IPS DF 6.9 (cell line): Measurements from ENCODE around the gene RNF126.

Experiments used
- DNase-seq: peaks from one replicate; pipeline ENCODE4 v3.0.0-alpha.2; 2013; ENCODE audit warnings: low read depth, low spot score
- H3K27ac ChIP-seq: one replicate; pipeline ENCODE4 v1.5.1; 2013; ENCODE audit warnings: low read length, control low read depth
- H3K27me3 ChIP-seq: 2 replicates; pipeline ENCODE4 v1.6.1; 2013; ENCODE audit warnings: mild to moderate bottlenecking, low read length; ENCODE audit not compliant: control insufficient read depth, insufficient read depth
- H3K36me3 ChIP-seq: 2 replicates; pipeline ENCODE4 v1.6.1; 2013; ENCODE audit warnings: low read length; ENCODE audit not compliant: control insufficient read depth, insufficient read depth
- H3K4me1 ChIP-seq: 2 replicates; pipeline ENCODE4 v1.6.1; 2013; ENCODE audit warnings: low read length; ENCODE audit not compliant: control insufficient read depth, insufficient read depth
- H3K4me3 ChIP-seq: 2 replicates; pipeline ENCODE4 v1.5.1; 2013; ENCODE audit warnings: mild to moderate bottlenecking, low read length
- H3K9me3 ChIP-seq: 2 replicates; pipeline ENCODE4 v1.6.1; 2013; ENCODE audit warnings: low read length, inconsistent platforms; ENCODE audit not compliant: control insufficient read depth, insufficient read depth
- WGBS: extraction: QIAGEN DNeasy Blood & Tissue Kit; methylation state at CpG from one replicate; pipeline ENCODE4 v1.1.7; 2013; ENCODE audit warnings: mixed read lengths, missing lambda C conversion rate; ENCODE audit not compliant: insufficient read length, insufficient coverage; 5-methylcytosine and 5-hydroxymethylcytosine counted together

RNF126 gene

DNA sequence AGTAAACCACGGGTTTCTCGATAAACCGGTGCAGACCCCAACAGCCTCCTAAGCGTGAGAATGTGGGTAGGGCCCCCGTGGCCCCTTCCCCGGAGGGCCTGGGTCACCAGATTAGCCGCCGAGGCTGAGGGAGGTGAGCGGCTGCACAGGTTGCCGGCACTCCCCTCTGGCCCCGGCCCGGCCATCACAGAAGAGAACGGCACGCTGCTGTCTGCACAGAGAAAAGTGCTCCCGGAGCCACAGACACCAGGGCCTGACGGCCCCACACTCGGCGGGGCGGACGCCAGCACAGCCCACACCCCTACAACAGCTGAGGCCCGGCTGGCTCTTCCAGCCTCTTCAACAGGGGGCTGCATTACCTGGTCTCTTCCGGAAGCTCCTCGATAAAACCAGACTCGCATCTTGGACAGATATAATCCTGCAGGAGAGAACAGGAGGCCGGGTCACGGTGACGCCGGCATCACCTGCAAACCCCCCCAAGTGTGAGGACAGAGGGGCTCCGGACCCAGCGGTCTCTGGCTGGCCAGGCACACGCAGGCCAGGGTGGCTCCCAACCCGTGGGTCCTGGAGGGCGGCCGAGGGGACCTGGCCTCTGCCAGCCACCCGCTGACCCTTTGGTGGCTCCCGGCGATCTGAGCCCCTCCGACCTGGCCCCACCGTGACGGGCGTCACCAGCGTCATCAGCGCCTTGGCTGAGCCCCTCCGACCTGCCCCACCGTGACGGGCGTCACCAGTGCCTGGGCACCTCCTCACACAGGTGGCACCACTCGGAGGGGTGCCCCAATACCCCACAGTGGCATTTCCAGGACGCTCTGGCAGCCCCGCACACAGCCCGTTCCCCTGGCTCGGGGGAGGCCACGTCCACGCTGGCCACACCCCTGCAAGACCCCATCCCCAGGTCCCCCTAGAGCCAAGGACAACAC, 10.3 kb downstream of the RNF126 start:
- Histone ChIP-seq H3K4me3 (no peak overlapping the region), H3K4me1 (no peaks in the 10 kb centered on the region; the same call in 1 of the 2 replicates), H3K27me3 (no peaks in the 10 kb centered on the region), H3K36me3 (peaks cover 20% of the 10 kb centered on the region), H3K9me3 (no peaks in the 10 kb centered on the region), H3K27ac (no peak overlapping the region)
- WGBS: no CpG with 5 or more reads among the region's 54 CpGs
- DNase-seq: no peak

- Histone ChIP-seq H3K9me3 (no peaks in the 10 kb centered on the region), H3K27ac (no peak overlapping the region), H3K36me3 (peaks cover 28% of the 10 kb centered on the region), H3K4me1 (no peaks in the 10 kb centered on the region; the same call in 1 of the 2 replicates), H3K27me3 (no peaks in the 10 kb centered on the region), H3K4me3 (no peak overlapping the region)
- WGBS: no CpG with 5 or more reads among the region's 24 CpGs
- no peak for DNase-seq
These were observed 11.0 kb downstream of the RNF126 start for GRCh38 chr19:651991-652390.

GRCh38 chr19:651114-651818, 11.7 kb downstream of the RNF126 start:
- H3K4me3 ChIP-seq: no peak overlapping the region
- no peaks in the 10 kb centered on the region for H3K27me3 ChIP-seq
- no peaks in the 10 kb centered on the region; the same call in 1 of the 2 replicates for H3K4me1 ChIP-seq
- no peaks in the 10 kb centered on the region for H3K9me3 ChIP-seq
- WGBS: no CpG with 5 or more reads among the region's 58 CpGs
- no peak overlapping the region for H3K27ac ChIP-seq
- H3K36me3 ChIP-seq: peaks cover 35% of the 10 kb centered on the region
- DNase-seq: no peak

- Histone ChIP-seq H3K27ac (no peak overlapping the region), H3K36me3 (peaks cover 36% of the 10 kb centered on the region), H3K9me3 (no peaks in the 10 kb centered on the region), H3K4me3 (no peak overlapping the region), H3K4me1 (no peaks in the 10 kb centered on the region; the same call in 1 of the 2 replicates), H3K27me3 (no peaks in the 10 kb centered on the region)
- no CpG with 5 or more reads among the region's 11 CpGs for WGBS
- no peak for DNase-seq
These were observed 12.9 kb downstream of the RNF126 start for GRCh38 chr19:650121-650520.

DNA sequence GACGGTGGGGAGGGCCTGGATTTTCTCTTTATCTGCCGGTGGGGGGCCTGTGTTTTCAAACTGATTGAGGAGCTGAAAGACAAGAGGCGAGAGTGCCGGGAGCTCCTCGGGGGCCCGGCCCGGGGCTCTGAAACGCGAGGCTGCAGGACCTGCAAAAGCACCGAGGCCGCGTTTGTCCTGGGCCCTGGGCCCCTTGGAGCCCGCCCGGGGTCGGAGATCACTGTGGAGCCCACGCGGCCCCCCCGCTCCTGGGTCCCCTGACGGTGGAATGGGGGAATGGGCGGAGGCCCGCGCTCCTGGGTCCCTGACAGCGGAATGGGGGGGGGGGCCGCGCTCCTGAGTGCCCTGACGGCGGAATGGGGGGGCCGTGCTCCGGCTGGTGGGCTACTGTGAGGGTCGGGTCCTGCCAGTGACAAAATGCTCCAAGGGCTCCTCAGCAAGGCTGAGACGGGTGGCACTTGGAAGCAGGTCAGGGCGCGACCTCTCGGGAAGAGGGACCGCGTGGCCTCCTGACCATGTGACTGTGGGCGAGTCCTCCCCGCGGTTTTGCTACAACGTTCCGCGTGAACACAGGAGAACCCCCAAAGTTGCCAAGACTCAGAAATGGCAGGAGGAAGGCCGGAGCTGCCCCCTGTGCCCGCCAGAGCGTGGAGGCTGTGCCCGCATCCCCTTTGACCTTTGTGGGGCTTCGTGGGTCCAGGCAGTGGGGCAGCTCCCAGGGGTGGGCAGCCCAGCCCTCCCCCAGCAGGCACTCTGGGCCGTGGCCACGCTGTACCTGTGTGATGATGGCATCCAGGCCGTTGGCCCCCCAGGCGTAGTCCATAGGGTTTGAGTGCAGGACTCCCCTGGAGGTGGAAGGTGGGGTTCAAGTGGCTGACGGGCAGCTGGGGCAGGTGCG, 13.9 kb downstream of the RNF126 start:
- H3K9me3 ChIP-seq: no peaks in the 10 kb centered on the region
- H3K4me1 ChIP-seq: no peaks in the 10 kb centered on the region; the same call in 1 of the 2 replicates
- H3K4me3 ChIP-seq: no peak overlapping the region
- no peak overlapping the region for H3K27ac ChIP-seq
- H3K36me3 ChIP-seq: peaks cover 36% of the 10 kb centered on the region
- DNase-seq: no peak
- no CpG with 5 or more reads among the region's 53 CpGs for WGBS
- H3K27me3 ChIP-seq: no peaks in the 10 kb centered on the region

DNA sequence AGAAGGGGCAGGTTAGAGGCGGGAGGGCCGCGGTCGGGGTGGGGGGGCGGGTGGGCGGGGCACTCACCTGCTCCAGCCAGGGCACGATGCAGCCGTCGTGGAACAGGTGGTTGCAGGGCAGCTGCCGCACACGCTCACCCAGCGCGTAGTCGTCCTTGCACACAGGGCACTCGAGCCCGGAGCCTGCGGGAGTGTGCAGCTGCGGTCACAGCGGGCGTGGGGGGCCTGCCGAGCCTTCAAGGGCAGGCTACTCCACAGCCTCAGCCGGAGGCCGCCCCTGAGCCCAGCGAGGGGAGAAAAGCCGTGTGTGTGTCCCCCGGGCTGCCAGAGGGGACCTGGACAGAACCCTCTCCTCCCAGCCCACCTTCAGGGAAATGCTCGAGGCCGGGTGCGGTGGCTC, 14.7 kb downstream of the RNF126 start:
- no peaks in the 10 kb centered on the region for H3K27me3 ChIP-seq
- H3K9me3 ChIP-seq: no peaks in the 10 kb centered on the region
- H3K4me3 ChIP-seq: no peak overlapping the region
- no peak overlapping the region for H3K27ac ChIP-seq
- peaks cover 36% of the 10 kb centered on the region for H3K36me3 ChIP-seq
- no peaks in the 10 kb centered on the region; the same call in 1 of the 2 replicates for H3K4me1 ChIP-seq
- DNase-seq: no peak
- WGBS: no CpG with 5 or more reads among the region's 29 CpGs

- no peak for DNase-seq
- H3K4me1 ChIP-seq: no peaks in the 10 kb centered on the region
- peaks cover 31% of the 10 kb centered on the region for H3K36me3 ChIP-seq
- no peak overlapping the region for H3K27ac ChIP-seq
- no CpG with 5 or more reads among the region's 52 CpGs for WGBS
- H3K9me3 ChIP-seq: no peaks in the 10 kb centered on the region
- H3K4me3 ChIP-seq: no peak overlapping the region
- H3K27me3 ChIP-seq: no peaks in the 10 kb centered on the region
These were observed 15.3 kb downstream of the RNF126 start for GRCh38 chr19:647566-648284.

DNA sequence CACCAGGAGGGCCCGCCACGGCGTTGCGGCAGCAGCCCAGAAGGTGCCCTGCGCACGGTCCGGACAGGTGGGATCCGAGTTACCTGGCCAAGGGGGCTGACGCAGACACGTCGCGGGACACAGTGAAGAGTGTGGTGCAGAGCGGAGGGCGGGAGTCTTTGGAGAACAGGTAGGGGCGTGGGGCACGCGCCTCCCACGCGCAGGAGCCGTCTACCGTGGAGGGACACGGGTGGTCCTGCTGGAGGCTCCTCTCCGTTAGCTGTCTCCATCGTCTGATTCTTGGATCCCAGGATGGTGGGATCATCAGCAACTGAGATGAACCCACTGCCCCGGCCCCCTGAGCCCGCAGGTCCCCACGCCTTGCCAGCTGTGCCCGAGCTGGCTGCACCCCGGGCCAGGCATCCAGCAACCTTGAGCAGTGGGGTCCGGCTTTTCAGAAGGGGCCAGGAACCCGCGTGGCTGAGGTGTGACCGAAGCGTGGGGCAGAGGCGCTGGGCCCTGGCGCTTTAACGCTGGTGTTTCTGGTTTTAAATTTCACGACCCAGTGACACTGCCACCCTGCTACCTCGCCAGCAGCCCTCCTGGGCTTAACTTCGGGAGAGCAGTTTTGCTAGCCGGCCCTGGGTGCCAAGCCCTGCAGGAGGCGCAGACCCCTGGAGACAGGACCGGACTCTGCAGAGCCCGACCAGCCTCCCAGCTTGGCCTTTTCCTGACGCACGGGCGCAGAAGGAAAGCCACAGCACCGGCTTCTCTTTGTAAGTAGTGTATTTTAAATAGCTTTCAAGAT, 16.0 kb downstream of the RNF126 start:
- H3K27ac ChIP-seq: no peak overlapping the region
- whole genome bisulfite sequencing: no CpG with 5 or more reads among the region's 48 CpGs
- H3K4me3 ChIP-seq: no peak overlapping the region
- no peak for DNase-seq
- no peaks in the 10 kb centered on the region for H3K9me3 ChIP-seq
- H3K27me3 ChIP-seq: no peaks in the 10 kb centered on the region
- no peaks in the 10 kb centered on the region for H3K4me1 ChIP-seq
- peaks cover 31% of the 10 kb centered on the region for H3K36me3 ChIP-seq
